ENCODE measurements around the gene SMIM44. TPM values are rescaled to one million over a fixed set of nuclear protein-coding genes. Genes with fewer than 3 reads are reported as not detected.

SMIM44 gene
- total and polyA plus RNA-seq, 9 of the 15 experiments (the other 6 are each of a cell fraction or from before 2014, with no cell fraction given), result not detected

DNA sequence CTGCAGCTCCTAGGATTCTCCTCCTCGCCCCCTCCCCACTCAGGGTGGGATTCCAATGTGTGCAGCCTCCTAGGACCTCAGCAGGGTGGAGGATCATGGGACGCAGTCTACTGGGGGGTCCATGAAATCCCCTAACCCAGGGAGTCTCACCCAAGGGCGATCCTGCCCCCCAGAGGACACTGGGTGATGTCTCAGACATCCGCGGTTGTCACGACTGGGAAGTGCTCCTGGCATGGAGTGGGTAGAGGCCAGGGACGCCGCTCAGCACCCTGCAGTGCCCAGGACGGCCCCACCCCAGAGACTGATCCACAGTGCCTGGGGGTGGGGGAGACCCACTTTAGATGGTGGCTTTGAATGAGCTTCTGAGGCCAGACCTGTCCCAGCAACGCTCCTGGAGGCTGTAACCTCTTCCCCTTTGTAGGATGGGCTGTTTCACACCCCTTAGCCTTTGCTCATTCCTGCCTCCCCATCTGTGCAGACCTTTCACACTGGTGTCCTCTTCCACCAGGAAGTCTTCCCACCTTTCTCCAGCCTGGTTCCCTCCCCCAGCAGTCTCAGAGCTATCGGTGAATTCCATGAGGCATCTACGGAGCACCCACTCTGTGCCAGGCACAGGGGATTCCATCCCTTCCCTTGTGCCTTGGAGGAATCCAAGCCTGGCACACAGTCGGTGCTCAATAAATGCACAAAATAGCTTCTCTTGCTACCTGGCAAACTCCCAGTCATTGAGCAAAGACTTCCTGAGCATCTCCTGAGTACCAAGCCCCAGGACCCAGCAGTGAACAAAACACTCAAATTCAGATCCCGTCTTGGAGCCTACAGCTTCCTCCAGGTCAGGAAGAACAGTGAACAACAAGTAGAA, 13.4 kb downstream of the SMIM44 start:
- 38% methylated on average over 14 of the region's 14 CpGs for whole genome bisulfite sequencing (ENCODE audit: insufficient coverage, low coverage, missing lambda C conversion rate)
- Histone ChIP-seq H3K36me3 (ENCODE audit: control insufficient read depth, insufficient read depth, low read length) (no peaks in the 10 kb centered on the region), H3K4me2 (ENCODE audit: insufficient read depth, low read length) (no peak overlapping the region), H3K27me3 (ENCODE audit: control insufficient read depth in 2 of 2, insufficient read depth in 2 of 2, low read length in 2 of 2) (no peaks in the 10 kb centered on the region), H3K4me1 (replicated peaks in 1 of 2; ENCODE audit: control insufficient read depth in 2 of 2, insufficient read depth in 2 of 2, low read length in 2 of 2) (peaks cover 0 to 18% of the 10 kb centered on the region in 2 experiments; a peak in 2 of 5 replicates), H4K20me1 (replicated peaks; ENCODE audit: control insufficient read depth, insufficient read depth, low read length) (no peaks in the 10 kb centered on the region), H3K79me2 (ENCODE audit: control insufficient read depth, insufficient read depth, low read length) (no peaks in the 10 kb centered on the region), H3K4me3 (no peak overlapping the region), H3K27ac (ENCODE audit: extremely low read depth, low read depth, low read length) (no peak overlapping the region), H3K9me3 (replicated peaks; ENCODE audit: control insufficient read depth, insufficient read depth, low read depth, low read length) (peaks cover 7% of the 10 kb centered on the region), H3K9me1 (ENCODE audit: control insufficient read depth, insufficient read depth, low read length) (no peaks in the 10 kb centered on the region), H2AFZ (ENCODE audit: low read depth, low read length) (no peak overlapping the region), H3K9ac (ENCODE audit: insufficient read depth in 1 of 2, low read depth in 2 of 2, low read length in 2 of 2) (no peak overlapping the region)
- intact Hi-C loops (cut with micrococcal nuclease) (no loop called here), in situ Hi-C loops (cut with MboI) (loop anchor here (5.0 kb wide), 1 partner anchor 143 kb away; no protein-coding TSS in a partner anchor)
- DNase-seq (ENCODE audit: extremely low read depth in 1 of 4, low spot score in 3 of 4) (peak in 1 of 4 experiments; percentile 6), ATAC-seq (no peak), FAIRE-seq (no peak)
- ChIA-PET CTCF (ENCODE audit: low intra/inter-chr PET ratio) (interaction anchor here (2.2 kb wide), 1 partner anchor 145 kb away, joined by 11 read pairs; no protein-coding TSS in a partner anchor), POLR2A (interaction anchor here (0.7 to 1.4 kb wide), 5 partner anchors 9 to 50 kb away, joined by 3 to 6 read pairs (median 3); partner anchors contain the start of gene SMIM24)
- no TSS peak for BruUV-seq (replicated peaks)
- TF ChIP-seq POLR2AphosphoS2 (IDR thresholded peaks at IDR 0.05; ENCODE audit: low read length) (peak; percentile 71; the same call in 1 of the 2 replicates), ZFP36 (IDR thresholded peaks at IDR 0.05; ENCODE audit: low read depth, low read length, partially characterized antibody) (peak; percentile 66), ZC3H4 (CRISPR knock-in tag; IDR thresholded peaks at IDR 0.05; ENCODE audit: borderline replicate concordance) (no peak), IFI16 (CRISPR knock-in tag; IDR thresholded peaks at IDR 0.05) (no peak), CBX8 (IDR thresholded peaks at IDR 0.05; ENCODE audit: borderline replicate concordance, extremely low read depth, low read depth, low read length, poor library complexity, severe bottlenecking) (no peak), ZNF280A (IDR thresholded peaks at IDR 0.05; ENCODE audit: low read depth, partially characterized antibody) (no peak), ZBTB1 (CRISPR knock-in tag; IDR thresholded peaks at IDR 0.05; ENCODE audit: borderline replicate concordance, low read depth) (no peak), HDAC1 (IDR thresholded peaks at IDR 0.05) (no peak), SMARCE1 (IDR thresholded peaks at IDR 0.05) (no peak), CUX1 (CRISPR knock-in tag; IDR thresholded peaks at IDR 0.05) (no peak), TARDBP (IDR thresholded peaks at IDR 0.05) (no peak), STAG1 (CRISPR knock-in tag; IDR thresholded peaks at IDR 0.05; ENCODE audit: borderline replicate concordance) (no peak)
- TF ChIP-seq, protein P1, sequence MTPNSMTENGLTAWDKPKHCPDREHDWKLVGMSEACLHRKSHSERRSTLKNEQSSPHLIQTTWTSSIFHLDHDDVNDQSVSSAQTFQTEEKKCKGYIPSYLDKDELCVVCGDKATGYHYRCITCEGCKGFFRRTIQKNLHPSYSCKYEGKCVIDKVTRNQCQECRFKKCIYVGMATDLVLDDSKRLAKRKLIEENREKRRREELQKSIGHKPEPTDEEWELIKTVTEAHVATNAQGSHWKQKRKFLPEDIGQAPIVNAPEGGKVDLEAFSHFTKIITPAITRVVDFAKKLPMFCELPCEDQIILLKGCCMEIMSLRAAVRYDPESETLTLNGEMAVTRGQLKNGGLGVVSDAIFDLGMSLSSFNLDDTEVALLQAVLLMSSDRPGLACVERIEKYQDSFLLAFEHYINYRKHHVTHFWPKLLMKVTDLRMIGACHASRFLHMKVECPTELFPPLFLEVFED (CRISPR knock-in tag; conservative IDR thresholded peaks at IDR 0.05), result no peak

Data from K562 (cell line).